Activated B cell treated with CpG ODN at 0.5 μM for 24 hours (primary cell): ENCODE data around the gene SRCAP. TPM values are rescaled to one million over a fixed set of nuclear protein-coding genes. Genes with fewer than 3 reads are reported as not detected.

ENCODE experiments used
- ATAC-seq: fragments of 200-7000 bp; cut with Tn5 transposase; one replicate; pipeline ENCODE4 v1.10.0; 2021; ENCODE audit warnings: low read depth, mild to moderate bottlenecking, moderate library complexity
- CTCF ChIA-PET: fragments of 350-600 bp; sonication (Branson Sonifier 250); formaldehyde crosslinking; loops from one replicate; lab custom pipeline; 2021; ENCODE audit warnings: antibody characterized with exemption; lab: Charles Lee
- POLR2A ChIA-PET: fragments of 350-600 bp; sonication (Branson Sonifier 250); formaldehyde crosslinking; loops from one replicate; lab custom pipeline; 2021; ENCODE audit warnings: antibody characterized with exemption; lab: Charles Lee
- DNase-seq: peaks from one replicate; pipeline ENCODE4 v3.0.0; 2022
- H3K27ac Mint-ChIP-seq: one replicate; pipeline ENCODE4 v1.8.0; 2020; ENCODE audit warnings: mixed read lengths
- H3K27me3 Mint-ChIP-seq: one replicate; pipeline ENCODE4 v1.8.0; 2021; ENCODE audit warnings: mixed read lengths
- H3K36me3 Mint-ChIP-seq: one replicate; pipeline ENCODE4 v1.8.0; 2021; ENCODE audit warnings: low read depth, mixed read lengths
- H3K4me1 Mint-ChIP-seq: one replicate; pipeline ENCODE4 v1.8.0; 2021; ENCODE audit warnings: mixed read lengths
- H3K4me3 Mint-ChIP-seq: one replicate; pipeline ENCODE4 v1.8.0; 2020; ENCODE audit warnings: mild to moderate bottlenecking, mixed read lengths
- H3K9me3 Mint-ChIP-seq: one replicate; pipeline ENCODE4 v1.8.0; 2020; ENCODE audit warnings: mixed read lengths
- intact Hi-C: fragments of 100-400 bp; cut with micrococcal nuclease; formaldehyde crosslinking; loops from one replicate; pipeline ENCODE4 v1.15.1; 2024
- total RNA-seq: library from RNA; stranded (reverse); gene quantifications from 2 replicates; pipeline ENCODE4 v1.2.3, GENCODE V29; 2022
- TF ChIP-seq, protein P1 (sequence below): fragments of 200-600 bp; IDR thresholded peaks from one replicate; pipeline ENCODE4 v1.8.0; 2022; ENCODE audit warnings: antibody characterized with exemption, mild to moderate bottlenecking

The SRCAP gene
- total RNA-seq, 1 donor from 2014 or later, result 123 TPM

DNA sequence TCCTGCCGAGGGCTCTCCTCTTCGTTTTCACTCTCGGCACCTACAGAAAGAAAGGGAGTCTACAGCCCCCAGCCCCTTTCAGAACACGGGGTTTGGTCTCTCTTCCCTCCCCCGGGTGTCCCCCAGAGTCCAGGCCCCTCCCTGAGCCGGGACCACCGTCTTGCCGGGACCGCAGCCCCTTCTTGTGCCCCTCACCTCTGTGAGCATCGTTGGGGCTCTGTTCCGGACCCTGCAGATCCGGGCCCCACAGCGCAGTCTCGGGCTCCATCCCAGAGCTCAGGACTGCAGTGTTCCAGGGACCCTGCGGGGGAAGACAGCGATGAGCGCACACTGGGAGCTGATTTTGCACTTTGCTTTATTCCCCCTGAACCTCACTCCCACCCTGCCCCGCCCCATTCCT lies 85.2 kb downstream of the SRCAP start:
- Mint-ChIP-seq H3K27me3 (peaks cover 8% of the 10 kb centered on the region), H3K4me3 (no peak overlapping the region), H3K27ac (no peak overlapping the region), H3K36me3 (peaks cover 19% of the 10 kb centered on the region), H3K4me1 (peaks cover 17% of the 10 kb centered on the region), H3K9me3 (no peaks in the 10 kb centered on the region)
- DNase-seq (no peak), ATAC-seq (no peak)
- POLR2A ChIA-PET, result no interaction called here
- intact Hi-C loops, result no loop called here
- CTCF ChIA-PET, result no interaction called here
- TF ChIP-seq, protein P1, sequence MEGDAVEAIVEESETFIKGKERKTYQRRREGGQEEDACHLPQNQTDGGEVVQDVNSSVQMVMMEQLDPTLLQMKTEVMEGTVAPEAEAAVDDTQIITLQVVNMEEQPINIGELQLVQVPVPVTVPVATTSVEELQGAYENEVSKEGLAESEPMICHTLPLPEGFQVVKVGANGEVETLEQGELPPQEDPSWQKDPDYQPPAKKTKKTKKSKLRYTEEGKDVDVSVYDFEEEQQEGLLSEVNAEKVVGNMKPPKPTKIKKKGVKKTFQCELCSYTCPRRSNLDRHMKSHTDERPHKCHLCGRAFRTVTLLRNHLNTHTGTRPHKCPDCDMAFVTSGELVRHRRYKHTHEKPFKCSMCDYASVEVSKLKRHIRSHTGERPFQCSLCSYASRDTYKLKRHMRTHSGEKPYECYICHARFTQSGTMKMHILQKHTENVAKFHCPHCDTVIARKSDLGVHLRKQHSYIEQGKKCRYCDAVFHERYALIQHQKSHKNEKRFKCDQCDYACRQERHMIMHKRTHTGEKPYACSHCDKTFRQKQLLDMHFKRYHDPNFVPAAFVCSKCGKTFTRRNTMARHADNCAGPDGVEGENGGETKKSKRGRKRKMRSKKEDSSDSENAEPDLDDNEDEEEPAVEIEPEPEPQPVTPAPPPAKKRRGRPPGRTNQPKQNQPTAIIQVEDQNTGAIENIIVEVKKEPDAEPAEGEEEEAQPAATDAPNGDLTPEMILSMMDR, result no peak

DNA sequence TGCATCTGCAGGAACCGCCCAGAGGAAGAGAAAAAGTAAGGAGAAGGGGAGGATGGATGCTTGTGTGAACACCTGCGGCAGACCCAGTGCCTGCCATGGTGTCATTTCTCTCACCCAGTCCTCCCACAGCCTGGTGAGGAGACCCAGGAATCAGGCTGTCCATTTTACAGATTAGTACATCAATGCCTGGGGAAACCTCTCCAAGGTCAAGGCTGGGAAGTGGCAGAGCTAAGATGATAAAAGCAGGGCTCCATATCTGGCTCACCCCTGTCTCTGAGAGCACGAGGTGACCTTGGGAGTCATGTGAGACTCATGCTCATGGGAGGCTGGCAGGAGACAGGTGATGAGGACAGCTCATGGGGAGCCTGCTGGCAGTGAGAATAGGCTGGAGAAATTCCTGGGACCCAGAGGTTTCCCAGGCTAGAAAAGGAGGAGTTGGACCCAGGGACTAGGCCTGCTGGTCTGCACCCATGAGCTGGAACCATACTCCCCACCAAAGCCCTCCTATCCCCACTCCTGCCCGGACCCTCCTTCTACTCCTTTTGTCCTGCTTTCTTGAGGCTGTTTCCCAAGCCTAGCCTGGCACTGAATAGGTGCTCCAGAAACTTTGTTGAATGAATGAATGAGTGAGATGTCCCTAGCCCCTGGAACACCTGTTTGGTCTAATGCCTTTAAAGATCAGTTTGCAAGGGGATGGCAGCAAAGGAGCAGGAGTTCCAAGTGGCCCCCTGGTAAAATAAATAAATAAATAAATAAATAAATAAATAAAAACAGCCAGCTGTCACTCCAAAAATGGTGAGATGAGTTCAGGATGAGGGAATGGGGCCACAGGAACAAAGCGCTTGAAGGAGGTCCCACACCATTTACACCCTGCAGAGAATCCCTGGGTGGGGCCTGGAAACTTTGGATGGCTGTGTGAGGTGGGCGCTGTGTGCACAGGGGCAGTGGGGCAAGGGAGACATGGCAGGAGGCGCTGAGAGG lies 86.4 kb downstream of the SRCAP start:
- Mint-ChIP-seq H3K4me3 (peak overlapping the region; percentile 48), H3K9me3 (no peaks in the 10 kb centered on the region), H3K27me3 (peaks cover 8% of the 10 kb centered on the region), H3K36me3 (peaks cover 19% of the 10 kb centered on the region), H3K27ac (no peak overlapping the region), H3K4me1 (peaks cover 17% of the 10 kb centered on the region)
- POLR2A ChIA-PET, result interaction anchor here (0.6 to 1.0 kb wide), 4 partner anchors 10 to 546 kb away, joined by 3 to 6 read pairs (median 5); no protein-coding TSS in a partner anchor
- CTCF ChIA-PET, result no interaction called here
- DNase-seq (no peak), ATAC-seq (no peak)
- intact Hi-C loops, result no loop called here
- TF ChIP-seq, protein P1, result no peak

DNA sequence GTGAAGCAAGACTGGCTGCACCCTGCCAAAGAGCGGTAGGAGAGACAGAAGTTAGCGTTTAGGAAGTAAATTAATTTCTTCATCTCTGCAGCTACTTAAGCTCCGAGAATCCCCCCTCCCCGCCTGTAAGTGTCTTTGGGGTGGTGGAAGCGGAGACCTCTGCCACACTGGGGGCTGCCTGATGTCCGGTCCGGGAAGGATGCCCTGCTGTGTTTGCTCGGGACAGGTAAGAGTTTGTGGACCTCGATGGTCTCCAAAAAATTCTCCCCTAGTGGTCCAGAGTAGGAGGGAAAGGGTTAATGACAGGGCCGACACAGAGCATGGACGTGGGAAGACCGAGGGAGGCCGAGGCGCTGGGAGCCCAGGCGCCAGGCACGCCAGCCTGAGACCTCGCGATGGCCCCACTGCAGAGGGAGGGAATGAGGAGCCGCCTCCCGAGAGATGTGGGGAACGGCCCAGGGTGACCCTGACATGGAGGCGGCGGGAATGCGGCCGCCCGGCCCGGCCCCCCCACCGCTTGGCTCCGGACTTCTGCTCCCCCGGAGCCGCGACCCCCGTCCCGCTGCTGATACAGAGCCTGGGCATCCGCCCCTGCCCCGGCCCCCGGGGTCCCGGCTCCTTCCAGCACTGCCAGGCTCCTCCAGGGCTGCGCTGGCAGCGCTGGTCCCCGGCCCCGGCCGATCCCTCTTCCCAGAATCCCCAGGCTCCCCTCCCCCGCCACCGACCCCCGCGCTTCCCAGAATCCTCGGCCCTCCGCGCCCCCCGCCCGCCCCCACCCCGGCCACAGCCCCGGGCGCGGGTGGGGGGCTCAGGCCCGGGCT lies 87.4 kb downstream of the SRCAP start:
- Mint-ChIP-seq H3K9me3 (no peaks in the 10 kb centered on the region), H3K27me3 (peaks cover 8% of the 10 kb centered on the region), H3K4me1 (peaks cover 17% of the 10 kb centered on the region), H3K4me3 (peak overlapping the region; percentile 77), H3K36me3 (peaks cover 19% of the 10 kb centered on the region), H3K27ac (no peak overlapping the region)
- ChIA-PET POLR2A (interaction anchor here (0.5 to 1.6 kb wide), 7 partner anchors 14 to 136 kb away, joined by 3 to 24 read pairs (median 4); no protein-coding TSS in a partner anchor), CTCF (interaction anchor here (1.6 kb wide), 1 partner anchor 19 kb away, joined by 5 read pairs; no protein-coding TSS in a partner anchor)
- intact Hi-C loops, result no loop called here
- TF ChIP-seq, protein P1, result no peak
- ATAC-seq (peak; percentile 35), DNase-seq (no peak)

DNA sequence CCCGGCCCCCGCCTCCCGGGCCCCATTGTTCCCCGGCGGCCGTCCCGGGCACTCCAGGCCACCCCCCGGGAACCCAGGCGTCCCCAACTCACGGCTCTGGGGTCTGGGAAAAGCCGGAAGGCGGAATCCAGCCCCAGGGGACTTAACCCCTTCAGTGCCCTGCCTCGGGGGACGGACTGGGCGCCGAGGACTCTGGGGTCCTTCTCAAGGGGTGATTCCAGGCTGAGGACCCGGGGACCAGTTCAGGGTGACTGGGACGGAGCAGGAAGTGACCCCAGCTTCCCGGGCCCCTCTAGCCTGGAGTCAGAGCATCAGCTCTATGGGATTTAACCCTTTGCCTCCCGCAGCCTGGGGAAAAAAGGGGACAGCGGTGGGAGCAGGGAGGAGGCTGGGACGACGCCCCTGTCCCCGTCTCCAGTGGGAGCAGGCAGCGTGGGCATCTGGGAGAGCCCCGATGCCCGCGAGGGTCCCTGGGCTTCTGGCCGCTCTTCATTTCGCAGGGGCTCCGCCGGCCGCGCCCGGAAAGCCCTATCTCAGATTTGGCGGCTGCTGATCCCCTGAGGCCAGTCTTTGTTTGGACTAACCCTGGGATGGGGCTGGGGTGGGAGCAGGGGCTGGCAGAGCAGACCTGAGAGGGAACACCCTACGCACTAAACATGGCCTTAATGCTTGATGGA lies 88.1 kb downstream of the SRCAP start, which contains the start of gene ZNF629:
Gene ZNF629 (minus strand): TSS at position 270 of the 677 bp plus-strand sequence. CDS start 2,723 bp downstream, outside the sequence.
- peak; percentile 34 for DNase-seq
- H3K27me3 Mint-ChIP-seq, result peaks cover 8% of the 10 kb centered on the region
- H3K36me3 Mint-ChIP-seq, result peaks cover 15% of the 10 kb centered on the region
- intact Hi-C loops, result loop anchor here (1.0 kb wide), 2 partner anchors 18 to 88 kb away; no protein-coding TSS in a partner anchor
- H3K4me1 Mint-ChIP-seq, result peaks cover 17% of the 10 kb centered on the region
- ChIA-PET POLR2A (interaction anchor here (0.5 to 1.6 kb wide), 6 partner anchors 13 to 135 kb away, joined by 3 to 24 read pairs (median 4); no protein-coding TSS in a partner anchor), CTCF (interaction anchor here (1.6 kb wide), 1 partner anchor 18 kb away, joined by 5 read pairs; no protein-coding TSS in a partner anchor)
- H3K27ac Mint-ChIP-seq, result no peak within 1 kb of the TSS
- peak within 1 kb of the TSS; percentile 85 for H3K4me3 Mint-ChIP-seq
- ATAC-seq, result peak; percentile 69
- H3K9me3 Mint-ChIP-seq, result no peaks in the 10 kb centered on the region
- TF ChIP-seq, protein P1, result no peak
